T-cell (primary cell): ENCODE measurements around the gene BRWD1. TPM values are rescaled to one million over a fixed set of nuclear protein-coding genes. Genes with fewer than 3 reads are reported as not detected.
A peak's percentile ranks its signal among the peaks of the same experiment; 100 is the strongest.

Experiments
- ATAC-seq, 4 experiments: fragments of 200-7000 bp in 3 of 4; fragments of 150-1000 bp in 1 of 4; cut with Tn5 transposase; replicated peaks in 1 of 4; 1 replicate in 3 of 4; 2 replicates in 1 of 4; pipeline ENCODE4 v1.10.0; 2021; ENCODE audit warnings: moderate library complexity in 3 of 4, mild to moderate bottlenecking in 2 of 4, moderate number of reproducible peaks in 1 of 4
- CTCF ChIA-PET, 2 donors: fragments of 300-600 bp; sonication (Branson Sonifier 250); formaldehyde crosslinking; loops; one replicate each; lab custom pipeline; 2022; ENCODE audit warnings: antibody characterized with exemption in 2 of 2; lab: Charles Lee
- POLR2A ChIA-PET, 2 donors: fragments of 300-600 bp; sonication (Branson Sonifier 250); formaldehyde crosslinking; loops; one replicate each; lab custom pipeline; 2022; ENCODE audit warnings: antibody characterized with exemption in 2 of 2; lab: Charles Lee
- DNase-seq, 35 experiments: peaks; one replicate each; pipeline versions ENCODE4 v3.0.0 to v3.0.0-alpha.2; 2013 to 2023
- H3K27ac ChIP-seq: one replicate; pipeline ENCODE4 v1.5.1; 2013; ENCODE audit warnings: low read length
- H3K27me3 ChIP-seq, 2 experiments: replicated peaks in 1 of 2; 1 replicate in 1 of 2; 2 replicates in 1 of 2; pipeline versions ENCODE4 v1.6.1 to v1.7.0; 2013; ENCODE audit warnings: low read length in 1 of 2, mixed read lengths in 1 of 2; ENCODE audit not compliant: control insufficient read depth in 2 of 2, insufficient read depth in 2 of 2; ENCODE audit errors: extremely low read depth in 1 of 2
- H3K36me3 ChIP-seq, 2 donors: 1 replicate in 1 of 2; 2 replicates in 1 of 2; pipeline versions ENCODE4 v1.6.1 to v1.7.0; 2013; ENCODE audit warnings: low read length in 1 of 2; ENCODE audit not compliant: control insufficient read depth in 2 of 2, insufficient read depth in 1 of 2; ENCODE audit errors: extremely low read depth in 1 of 2
- H3K4me1 ChIP-seq, 2 experiments: 1 replicate in 1 of 2; 2 replicates in 1 of 2; pipeline versions ENCODE4 v1.6.1 to v1.7.0; 2013; ENCODE audit warnings: low read length in 2 of 2, mixed read lengths in 1 of 2; ENCODE audit not compliant: insufficient read depth in 2 of 2, control insufficient read depth in 1 of 2; ENCODE audit errors: extremely low read depth in 1 of 2
- H3K4me3 ChIP-seq, 2 donors: 1 replicate in 1 of 2; 2 replicates in 1 of 2; pipeline versions ENCODE4 v1.5.1 to v1.7.0; 2013; ENCODE audit warnings: mild to moderate bottlenecking in 2 of 2, low read length in 1 of 2, moderate library complexity in 1 of 2; ENCODE audit not compliant: control insufficient read depth in 1 of 2; ENCODE audit errors: extremely low read depth in 1 of 2
- H3K9me3 ChIP-seq: 2 replicates; pipeline ENCODE4 v1.7.0; 2013
- H3K27ac Mint-ChIP-seq, 2 donors: one replicate each; pipeline ENCODE4 v1.8.0; 2020 to 2021; ENCODE audit warnings: mild to moderate bottlenecking in 2 of 2, mixed read lengths in 2 of 2
- H3K27me3 Mint-ChIP-seq, 2 donors: one replicate each; pipeline ENCODE4 v1.8.0; 2021 to 2022; ENCODE audit warnings: mixed read lengths in 2 of 2
- H3K36me3 Mint-ChIP-seq: one replicate; pipeline ENCODE4 v1.8.0; 2021; ENCODE audit warnings: mixed read lengths
- H3K4me1 Mint-ChIP-seq, 3 donors: one replicate each; pipeline ENCODE4 v1.8.0; 2020 to 2022; ENCODE audit warnings: mixed read lengths in 3 of 3, mild to moderate bottlenecking in 1 of 3
- H3K4me3 Mint-ChIP-seq, 3 donors: one replicate each; pipeline ENCODE4 v1.8.0; 2020 to 2022; ENCODE audit warnings: mild to moderate bottlenecking in 3 of 3, mixed read lengths in 3 of 3, moderate library complexity in 3 of 3
- H3K9me3 Mint-ChIP-seq, 3 donors: one replicate each; pipeline ENCODE4 v1.8.0; 2020 to 2022; ENCODE audit warnings: mixed read lengths in 3 of 3
- WGBS: methylation state at CpG from one replicate; pipeline ENCODE4 v1.1.5; 2013; ENCODE audit warnings: missing lambda C conversion rate; ENCODE audit not compliant: insufficient coverage; 5-methylcytosine and 5-hydroxymethylcytosine counted together
- total RNA-seq, 35 experiments: library from RNA in 6 of 35; stranded (reverse) in 6 of 35; fragments of 120-200 nt in 1 of 35; gene quantifications; one replicate each; pipeline versions ENCODE4 v1.2.1 to v1.2.4 and lab custom pipeline; 2013 to 2026

BRWD1 gene
- total RNA-seq, 5 donors from 2014 or later (not counting 1 experiment from before 2014, with no cell fraction given), result 70.2 to 86.3 (median 75.2) TPM

DNA sequence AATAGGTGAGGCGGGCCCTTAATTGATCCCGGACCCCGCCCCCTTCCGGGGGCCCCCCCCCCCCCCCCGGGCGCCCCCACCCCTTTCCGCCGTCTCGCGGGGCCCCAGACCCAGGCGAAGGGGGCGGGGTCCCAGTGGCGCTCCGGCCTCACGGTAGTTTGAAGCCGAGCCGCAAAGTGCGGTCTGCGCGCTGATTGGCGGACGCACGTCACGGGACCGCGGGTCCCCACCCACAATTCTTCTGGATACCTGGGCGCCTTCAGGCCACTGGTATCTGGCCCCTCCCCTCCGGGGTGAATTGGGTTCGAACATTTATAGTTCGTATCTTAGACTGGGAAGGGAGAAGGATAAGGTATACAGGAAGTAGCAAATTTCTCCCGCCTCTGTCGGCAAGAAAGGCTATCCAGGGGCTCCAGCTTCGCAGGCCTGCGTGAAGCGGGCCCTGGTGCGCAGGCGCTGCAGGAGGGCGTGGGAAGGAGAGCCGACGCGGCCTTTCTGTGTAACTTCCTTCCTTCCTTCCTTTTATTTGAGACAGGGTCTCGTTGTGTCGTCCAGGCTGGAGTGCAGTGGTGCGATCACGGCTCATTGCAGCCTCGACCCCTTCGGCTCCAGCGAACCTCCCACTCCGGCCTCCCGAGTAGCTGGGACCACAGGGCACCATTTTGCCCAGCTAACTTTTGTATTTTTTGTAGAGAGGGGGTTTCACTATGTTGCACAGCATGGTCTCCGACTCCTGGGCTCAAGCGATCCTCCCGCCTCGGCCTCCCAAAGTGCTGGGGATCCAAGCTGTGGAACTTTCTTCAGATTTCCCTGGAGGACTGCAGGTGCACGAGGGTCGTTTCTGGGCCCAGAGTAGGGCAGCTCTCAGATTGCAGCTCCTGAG, 36.0 kb upstream of the BRWD1 start:
- CTCF ChIA-PET, result interaction anchor here (0.5 to 1.4 kb wide), 4 partner anchors 31 to 45 kb away, joined by 3 to 5 read pairs (median 4); a partner anchor contains a TSS
- ATAC-seq, result peak; percentile 85 to 87 (median 86)
- peak; percentile 92 to 98 (median 96) for DNase-seq
- peaks cover 0 to 20% of the 10 kb centered on the region in 2 donors for H3K36me3 ChIP-seq
- peak overlapping the region; percentile 68 to 99 for H3K4me3 ChIP-seq
- peaks cover 0 to 2% of the 10 kb centered on the region in 2 donors for H3K27me3 Mint-ChIP-seq
- H3K4me1 ChIP-seq, result peaks cover 12 to 22% of the 10 kb centered on the region in 2 experiments
- peaks cover 38 to 45% (median 40%) of the 10 kb centered on the region in 3 donors for H3K4me1 Mint-ChIP-seq
- H3K36me3 Mint-ChIP-seq, result peaks cover 22% of the 10 kb centered on the region
- H3K9me3 Mint-ChIP-seq, result peaks cover 0 to 3% (median 0%) of the 10 kb centered on the region in 3 donors
- H3K9me3 ChIP-seq, result no peaks in the 10 kb centered on the region
- WGBS, result under 1% methylated on average over 26 of the region's 56 CpGs
- peak overlapping the region; percentile 84 to 96 (median 94) for H3K4me3 Mint-ChIP-seq
- peak overlapping the region; percentile 98 for H3K27ac Mint-ChIP-seq
- H3K27ac ChIP-seq, result peak overlapping the region; percentile 69
- no peaks in the 10 kb centered on the region for H3K27me3 ChIP-seq
- POLR2A ChIA-PET, result interaction anchor here in 1 of 2 donors (0.6 to 1.0 kb wide), 3 partner anchors 31 to 37 kb away, joined by 3 to 5 read pairs (median 3); a partner anchor contains a TSS

- peak; percentile 35 to 68 (median 68) for ATAC-seq
- POLR2A ChIA-PET, result interaction anchor here (0.6 to 1.0 kb wide), 6 partner anchors 20 to 45 kb away, joined by 3 to 7 read pairs (median 3); partner anchors contain the start of gene BRWD1 (in 1 of the 2)
- Histone ChIP-seq H3K27me3 (no peaks in the 10 kb centered on the region), H3K4me3 (peak within 1 kb of the TSS; percentile 68 to 99), H3K27ac (peak within 1 kb of the TSS; percentile 69), H3K9me3 (no peaks in the 10 kb centered on the region), H3K36me3 (peaks cover 0 to 27% of the 10 kb centered on the region in 2 donors), H3K4me1 (peaks cover 12 to 23% of the 10 kb centered on the region in 2 experiments)
- under 1% methylated on average over 85 of the region's 116 CpGs for WGBS
- Mint-ChIP-seq H3K4me3 (peak within 1 kb of the TSS; percentile 84 to 96 (median 94)), H3K9me3 (peaks cover 0 to 3% (median 0%) of the 10 kb centered on the region in 3 donors), H3K27me3 (peaks cover 0 to 2% of the 10 kb centered on the region in 2 donors), H3K36me3 (peaks cover 24% of the 10 kb centered on the region), H3K27ac (peak within 1 kb of the TSS; percentile 98), H3K4me1 (peaks cover 38 to 46% (median 43%) of the 10 kb centered on the region in 3 donors)
- DNase-seq, result peak; percentile 32 to 92 (median 84)
- CTCF ChIA-PET, result interaction anchor here in 1 of 2 donors (0.6 to 2.0 kb wide), 6 partner anchors 32 to 39 kb away, joined by 3 to 10 read pairs (median 4); a partner anchor contains a TSS
These were observed 35.2 kb upstream of the BRWD1 start, which contains the start of gene HMGN1 for GRCh38 chr21:39348355-39349210. Gene HMGN1, minus strand, starts transcription at chr21:39349088. Its CDS starts 171 bp downstream, at chr21:39348917.

- Mint-ChIP-seq H3K4me1 (peaks cover 42 to 46% (median 43%) of the 10 kb centered on the region in 3 donors), H3K9me3 (no peaks in the 10 kb centered on the region), H3K27ac (peak overlapping the region; percentile 83 to 87), H3K36me3 (peaks cover 29% of the 10 kb centered on the region), H3K4me3 (peak overlapping the region; percentile 84 to 90 (median 88)), H3K27me3 (peaks cover 0 to 2% of the 10 kb centered on the region in 2 donors)
- WGBS, result 0% methylated on average over 8 of the region's 11 CpGs
- Histone ChIP-seq H3K4me3 (peak overlapping the region; percentile 68 to 94), H3K4me1 (peaks cover 12 to 23% of the 10 kb centered on the region in 2 experiments), H3K27ac (peak overlapping the region; percentile 69), H3K27me3 (no peaks in the 10 kb centered on the region), H3K9me3 (no peaks in the 10 kb centered on the region), H3K36me3 (peaks cover 0 to 33% of the 10 kb centered on the region in 2 donors)
- ChIA-PET CTCF (interaction anchor here (0.5 to 2.0 kb wide), 4 partner anchors 32 to 40 kb away, joined by 3 to 10 read pairs (median 5); a partner anchor contains a TSS), POLR2A (interaction anchor here (0.6 to 1.0 kb wide), 6 partner anchors 19 to 45 kb away, joined by 3 to 7 read pairs (median 3); partner anchors contain the start of gene BRWD1 (in 1 of the 2))
- no peak for ATAC-seq
- peak in 5 of 35 experiments; percentile 6 to 36 (median 32) for DNase-seq
These were observed 34.6 kb upstream of the BRWD1 start for GRCh38 chr21:39348040-39348354.

GRCh38 chr21:39347537-39347936, 34.1 kb upstream of the BRWD1 start:
- Mint-ChIP-seq H3K27ac (peak overlapping the region; percentile 83 to 87), H3K9me3 (no peaks in the 10 kb centered on the region), H3K36me3 (peaks cover 32% of the 10 kb centered on the region), H3K4me1 (peaks cover 42 to 46% (median 43%) of the 10 kb centered on the region in 3 donors), H3K27me3 (no peaks in the 10 kb centered on the region), H3K4me3 (peak overlapping the region; percentile 84 to 90 (median 88))
- H3K27ac ChIP-seq, result peak overlapping the region; percentile 69
- ChIA-PET CTCF (interaction anchor here (0.5 to 2.0 kb wide), 5 partner anchors 30 to 40 kb away, joined by 3 to 10 read pairs (median 3); a partner anchor contains a TSS), POLR2A (interaction anchor here (0.6 to 1.2 kb wide), 5 partner anchors 32 to 1977 kb away, joined by 3 to 7 read pairs (median 4); no protein-coding TSS in a partner anchor)
- no peaks in the 10 kb centered on the region for H3K9me3 ChIP-seq
- DNase-seq (peak in 1 of 35 experiments; percentile 18), ATAC-seq (no peak)
- 15% methylated on average over 5 of the region's 10 CpGs for WGBS
- H3K36me3 ChIP-seq, result peaks cover 0 to 34% of the 10 kb centered on the region in 2 donors
- peak overlapping the region; percentile 68 to 94 for H3K4me3 ChIP-seq
- peaks cover 12 to 23% of the 10 kb centered on the region in 2 experiments for H3K4me1 ChIP-seq
- H3K27me3 ChIP-seq, result no peaks in the 10 kb centered on the region

DNA sequence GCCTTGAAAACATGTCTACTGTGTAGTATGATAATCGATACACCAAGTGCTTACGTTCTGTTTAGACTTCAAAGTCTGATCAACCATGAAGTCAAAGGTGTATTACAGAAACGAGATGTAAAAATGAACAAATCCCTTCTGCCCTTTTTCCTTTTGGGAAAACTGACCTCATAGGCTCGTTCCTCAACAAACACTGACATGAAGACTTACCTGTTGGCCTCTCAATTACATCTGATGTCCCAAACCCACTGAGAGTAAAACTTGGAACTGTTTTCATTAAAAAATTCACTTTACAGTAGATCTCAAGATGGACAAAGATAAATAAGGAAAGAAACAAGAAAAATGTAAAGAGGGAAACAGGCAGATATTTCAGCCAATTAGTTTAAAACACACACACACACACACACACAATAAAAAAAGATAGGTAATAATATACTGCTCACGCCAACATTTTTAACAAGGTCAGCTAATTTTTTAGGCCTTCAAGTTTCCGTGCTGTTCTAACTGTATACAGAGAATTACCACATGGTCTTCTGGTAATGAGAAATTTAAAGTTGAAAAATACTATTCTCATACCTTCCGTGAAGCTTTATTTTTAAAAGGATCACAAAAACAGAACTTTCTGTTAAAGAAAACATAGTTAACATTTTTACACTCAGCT, 33.4 kb upstream of the BRWD1 start:
- ATAC-seq (no peak), DNase-seq (no peak)
- Histone ChIP-seq H3K9me3 (no peaks in the 10 kb centered on the region), H3K27me3 (no peaks in the 10 kb centered on the region), H3K27ac (no peak overlapping the region), H3K4me3 (no peak overlapping the region), H3K4me1 (peaks cover 12 to 23% of the 10 kb centered on the region in 2 experiments), H3K36me3 (peaks cover 0 to 36% of the 10 kb centered on the region in 2 donors)
- H3K27ac Mint-ChIP-seq, result peak overlapping the region; percentile 62 to 79
- POLR2A ChIA-PET, result interaction anchor here (0.6 to 1.2 kb wide), 4 partner anchors 31 to 1976 kb away, joined by 3 to 7 read pairs (median 4); no protein-coding TSS in a partner anchor
- H3K36me3 Mint-ChIP-seq, result peaks cover 38% of the 10 kb centered on the region
- CTCF ChIA-PET, result interaction anchor here (0.7 to 2.0 kb wide), 5 partner anchors 29 to 41 kb away, joined by 3 to 10 read pairs (median 4); a partner anchor contains a TSS
- H3K4me3 Mint-ChIP-seq, result peak overlapping the region; percentile 60 to 88 (median 84)
- peaks cover 42 to 46% (median 43%) of the 10 kb centered on the region in 3 donors for H3K4me1 Mint-ChIP-seq
- WGBS, result no CpG with 5 or more reads among the region's 7 CpGs
- no peaks in the 10 kb centered on the region for H3K27me3 Mint-ChIP-seq
- no peaks in the 10 kb centered on the region for H3K9me3 Mint-ChIP-seq
